Activated naive CD4-positive, alpha-beta T cell treated with anti-CD3 and anti-CD28 coated beads, Interleukin-2, amount 50 U/mL, for 24 hours (primary cell): ENCODE data around the gene ITGAE.
A peak's percentile ranks its signal among the peaks of the same experiment; 100 is the strongest.
"Not testable (repeated sequence)": the region's sequence is repeated elsewhere in the genome, so short reads cannot be mapped to it uniquely, and the experiment has no call there.

Source experiments
- H3K27ac Mint-ChIP-seq: one replicate; pipeline ENCODE4 v1.8.0; 2021; ENCODE audit warnings: mild to moderate bottlenecking, mixed read lengths
- H3K27me3 Mint-ChIP-seq: one replicate; pipeline ENCODE4 v1.8.0; 2021; ENCODE audit warnings: mixed read lengths
- H3K36me3 Mint-ChIP-seq: one replicate; pipeline ENCODE4 v1.8.0; 2021; ENCODE audit warnings: mixed read lengths
- H3K4me1 Mint-ChIP-seq: one replicate; pipeline ENCODE4 v1.8.0; 2021; ENCODE audit warnings: mixed read lengths
- H3K4me3 Mint-ChIP-seq: one replicate; pipeline ENCODE4 v1.8.0; 2021; ENCODE audit warnings: mild to moderate bottlenecking, mixed read lengths
- H3K9me3 Mint-ChIP-seq: one replicate; pipeline ENCODE4 v1.8.0; 2021; ENCODE audit warnings: mixed read lengths

ITGAE gene, protein sequence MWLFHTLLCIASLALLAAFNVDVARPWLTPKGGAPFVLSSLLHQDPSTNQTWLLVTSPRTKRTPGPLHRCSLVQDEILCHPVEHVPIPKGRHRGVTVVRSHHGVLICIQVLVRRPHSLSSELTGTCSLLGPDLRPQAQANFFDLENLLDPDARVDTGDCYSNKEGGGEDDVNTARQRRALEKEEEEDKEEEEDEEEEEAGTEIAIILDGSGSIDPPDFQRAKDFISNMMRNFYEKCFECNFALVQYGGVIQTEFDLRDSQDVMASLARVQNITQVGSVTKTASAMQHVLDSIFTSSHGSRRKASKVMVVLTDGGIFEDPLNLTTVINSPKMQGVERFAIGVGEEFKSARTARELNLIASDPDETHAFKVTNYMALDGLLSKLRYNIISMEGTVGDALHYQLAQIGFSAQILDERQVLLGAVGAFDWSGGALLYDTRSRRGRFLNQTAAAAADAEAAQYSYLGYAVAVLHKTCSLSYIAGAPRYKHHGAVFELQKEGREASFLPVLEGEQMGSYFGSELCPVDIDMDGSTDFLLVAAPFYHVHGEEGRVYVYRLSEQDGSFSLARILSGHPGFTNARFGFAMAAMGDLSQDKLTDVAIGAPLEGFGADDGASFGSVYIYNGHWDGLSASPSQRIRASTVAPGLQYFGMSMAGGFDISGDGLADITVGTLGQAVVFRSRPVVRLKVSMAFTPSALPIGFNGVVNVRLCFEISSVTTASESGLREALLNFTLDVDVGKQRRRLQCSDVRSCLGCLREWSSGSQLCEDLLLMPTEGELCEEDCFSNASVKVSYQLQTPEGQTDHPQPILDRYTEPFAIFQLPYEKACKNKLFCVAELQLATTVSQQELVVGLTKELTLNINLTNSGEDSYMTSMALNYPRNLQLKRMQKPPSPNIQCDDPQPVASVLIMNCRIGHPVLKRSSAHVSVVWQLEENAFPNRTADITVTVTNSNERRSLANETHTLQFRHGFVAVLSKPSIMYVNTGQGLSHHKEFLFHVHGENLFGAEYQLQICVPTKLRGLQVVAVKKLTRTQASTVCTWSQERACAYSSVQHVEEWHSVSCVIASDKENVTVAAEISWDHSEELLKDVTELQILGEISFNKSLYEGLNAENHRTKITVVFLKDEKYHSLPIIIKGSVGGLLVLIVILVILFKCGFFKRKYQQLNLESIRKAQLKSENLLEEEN

DNA sequence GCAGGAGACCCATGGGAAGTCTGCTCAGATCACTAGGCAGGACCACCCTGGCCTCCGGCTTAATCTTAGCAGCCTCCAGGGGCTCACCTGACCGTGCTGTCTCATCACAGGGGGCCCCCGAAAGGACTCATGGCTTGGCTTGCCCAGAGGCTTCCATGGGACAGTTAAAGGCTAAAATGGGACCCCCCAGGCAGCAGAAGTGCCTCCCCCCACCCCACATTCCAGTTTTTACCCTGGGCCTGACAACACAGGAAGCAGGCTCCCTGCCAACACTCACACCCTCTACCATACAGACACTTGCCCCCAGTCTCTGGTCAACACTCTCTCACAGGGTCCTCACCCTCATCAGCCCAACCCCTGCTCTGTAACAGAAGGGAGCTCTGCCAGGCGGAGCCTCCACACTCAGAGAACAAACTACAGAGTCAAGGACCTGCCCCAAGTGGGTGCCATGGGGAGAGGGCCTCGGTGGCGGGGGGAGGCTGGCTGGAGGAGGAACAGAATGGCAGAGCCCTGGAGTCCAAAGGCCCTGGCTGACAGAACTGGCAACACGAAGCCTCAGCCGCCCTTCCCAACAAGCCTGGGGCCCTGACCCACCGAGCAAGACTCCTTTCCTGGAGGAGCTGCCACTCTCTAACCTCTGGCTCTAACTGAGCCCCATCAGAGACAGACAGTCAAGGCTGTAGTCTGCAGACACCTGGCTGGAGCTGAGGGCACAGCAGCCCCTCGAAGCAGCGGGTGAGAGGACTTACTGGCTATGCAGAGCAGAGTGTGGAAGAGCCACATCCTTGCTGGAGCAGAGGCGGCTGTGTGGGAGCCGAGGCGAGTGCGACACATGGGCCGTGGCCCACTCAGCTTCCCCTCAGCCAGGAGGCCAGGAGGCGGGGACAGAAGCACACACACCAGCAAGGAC is at the start of gene ITGAE:
Gene ITGAE, minus strand, starts transcription at position 827 of the 910 bp plus-strand sequence. Its CDS starts 44 bp downstream, at position 783.
- no peaks in the 10 kb centered on the region for H3K36me3 Mint-ChIP-seq
- peaks cover 7% of the 10 kb centered on the region for H3K4me1 Mint-ChIP-seq
- H3K27ac Mint-ChIP-seq: no peak within 1 kb of the TSS
- no peaks in the 10 kb centered on the region for H3K27me3 Mint-ChIP-seq
- H3K9me3 Mint-ChIP-seq: no peaks in the 10 kb centered on the region
- no peak within 1 kb of the TSS for H3K4me3 Mint-ChIP-seq

DNA sequence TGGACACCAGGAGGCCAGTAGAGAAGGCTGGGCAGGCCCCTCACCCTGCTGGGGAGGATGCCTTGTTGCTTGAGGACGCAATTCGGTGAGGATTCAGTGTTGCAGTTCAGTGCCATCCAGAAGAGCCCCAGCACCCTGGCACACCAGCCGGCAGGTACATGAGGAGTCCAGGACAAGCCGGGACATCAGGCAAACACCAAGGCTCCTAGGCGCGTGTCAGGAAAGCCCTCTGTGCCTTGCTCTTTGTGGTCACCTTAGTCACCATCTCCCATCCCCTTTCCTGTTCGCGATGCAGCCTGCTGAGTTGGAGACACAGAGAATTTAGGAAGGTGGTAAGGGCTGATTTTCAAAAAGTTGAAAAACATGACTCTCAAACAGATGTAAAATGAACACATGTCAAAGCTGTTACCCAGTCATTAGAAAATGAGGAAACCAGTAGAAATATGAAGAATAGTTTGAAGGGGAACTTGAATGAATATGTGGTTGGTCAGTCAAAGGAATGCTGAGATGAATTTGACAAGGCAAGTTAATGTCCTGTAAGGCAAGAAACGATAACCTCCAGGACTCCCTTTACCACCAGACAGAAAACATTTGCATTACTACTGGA is 47.3 kb upstream of the ITGAE start:
- H3K4me3 Mint-ChIP-seq: no peak overlapping the region
- no peaks in the 10 kb centered on the region for H3K9me3 Mint-ChIP-seq
- H3K27me3 Mint-ChIP-seq: no peaks in the 10 kb centered on the region
- H3K27ac Mint-ChIP-seq: no peak overlapping the region
- H3K36me3 Mint-ChIP-seq: no peaks in the 10 kb centered on the region
- peaks cover 19% of the 10 kb centered on the region for H3K4me1 Mint-ChIP-seq

DNA sequence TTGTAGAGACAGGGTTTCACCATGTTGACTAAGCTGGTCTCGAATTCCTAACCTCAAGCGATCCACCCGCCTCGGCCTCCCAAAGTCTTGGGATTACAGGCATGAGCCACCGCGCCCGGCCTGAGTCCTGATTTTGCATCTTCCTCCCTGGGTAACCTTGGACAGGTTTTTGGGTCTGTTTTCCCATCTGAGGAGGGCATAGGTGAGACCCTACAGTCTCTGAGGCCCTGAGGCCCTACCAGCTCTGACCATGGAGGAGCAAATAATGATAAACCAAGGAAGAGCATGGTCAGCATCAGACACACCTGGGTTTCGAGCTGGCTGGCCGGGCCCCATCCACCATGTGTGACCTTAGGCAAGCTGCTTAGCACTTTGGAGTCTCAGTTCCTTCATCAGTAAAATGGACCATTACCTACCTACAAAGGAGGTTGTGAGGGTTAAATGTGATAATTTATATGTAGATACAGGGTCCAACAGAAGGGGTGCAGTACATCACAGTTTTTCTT is 46.2 kb upstream of the ITGAE start:
- H3K27me3 Mint-ChIP-seq: no peaks in the 10 kb centered on the region
- peak overlapping the region; percentile 39 for H3K4me3 Mint-ChIP-seq
- H3K4me1 Mint-ChIP-seq: peaks cover 23% of the 10 kb centered on the region
- H3K9me3 Mint-ChIP-seq: no peaks in the 10 kb centered on the region
- H3K27ac Mint-ChIP-seq: no peak overlapping the region
- H3K36me3 Mint-ChIP-seq: no peaks in the 10 kb centered on the region

DNA sequence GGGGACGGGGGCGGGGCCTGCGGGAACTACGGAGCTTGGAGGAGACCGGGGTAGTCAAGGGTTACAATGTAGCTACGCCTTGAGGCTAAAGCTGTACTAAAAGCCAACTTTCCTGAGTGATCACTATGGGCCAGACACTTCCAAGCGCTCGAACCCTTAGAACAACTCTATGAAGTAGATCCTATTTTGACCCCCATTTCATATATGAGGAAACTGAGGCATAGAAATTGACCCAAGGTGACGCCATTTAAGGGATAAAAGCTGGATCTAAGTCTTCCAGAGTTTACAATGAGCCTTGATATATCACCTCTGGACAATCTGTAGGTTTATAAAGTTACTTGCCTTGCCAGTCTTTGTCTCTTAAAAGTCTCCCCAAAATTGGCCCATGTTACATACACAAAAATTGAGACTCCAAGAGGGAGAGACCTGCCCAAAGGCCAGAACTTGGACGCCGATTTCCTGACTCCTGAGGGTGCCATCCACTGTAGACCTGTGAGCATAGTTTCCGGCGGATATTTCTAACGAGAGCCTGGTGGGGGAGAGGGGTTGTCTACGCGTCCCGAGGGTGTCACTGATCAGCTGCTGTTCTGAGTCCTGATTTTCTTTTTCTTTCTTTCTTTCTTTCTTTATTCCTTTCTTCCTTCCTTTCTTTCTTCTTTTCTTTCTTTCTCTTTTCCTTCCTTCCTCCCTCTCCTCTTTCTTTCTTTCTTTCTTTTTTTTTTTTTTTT is 45.6 kb upstream of the ITGAE start:
- peak overlapping the region; percentile 95 for H3K4me3 Mint-ChIP-seq
- H3K4me1 Mint-ChIP-seq: peaks cover 23% of the 10 kb centered on the region
- no peaks in the 10 kb centered on the region for H3K9me3 Mint-ChIP-seq
- H3K27ac Mint-ChIP-seq: no peak overlapping the region
- no peaks in the 10 kb centered on the region for H3K27me3 Mint-ChIP-seq
- no peaks in the 10 kb centered on the region for H3K36me3 Mint-ChIP-seq

DNA sequence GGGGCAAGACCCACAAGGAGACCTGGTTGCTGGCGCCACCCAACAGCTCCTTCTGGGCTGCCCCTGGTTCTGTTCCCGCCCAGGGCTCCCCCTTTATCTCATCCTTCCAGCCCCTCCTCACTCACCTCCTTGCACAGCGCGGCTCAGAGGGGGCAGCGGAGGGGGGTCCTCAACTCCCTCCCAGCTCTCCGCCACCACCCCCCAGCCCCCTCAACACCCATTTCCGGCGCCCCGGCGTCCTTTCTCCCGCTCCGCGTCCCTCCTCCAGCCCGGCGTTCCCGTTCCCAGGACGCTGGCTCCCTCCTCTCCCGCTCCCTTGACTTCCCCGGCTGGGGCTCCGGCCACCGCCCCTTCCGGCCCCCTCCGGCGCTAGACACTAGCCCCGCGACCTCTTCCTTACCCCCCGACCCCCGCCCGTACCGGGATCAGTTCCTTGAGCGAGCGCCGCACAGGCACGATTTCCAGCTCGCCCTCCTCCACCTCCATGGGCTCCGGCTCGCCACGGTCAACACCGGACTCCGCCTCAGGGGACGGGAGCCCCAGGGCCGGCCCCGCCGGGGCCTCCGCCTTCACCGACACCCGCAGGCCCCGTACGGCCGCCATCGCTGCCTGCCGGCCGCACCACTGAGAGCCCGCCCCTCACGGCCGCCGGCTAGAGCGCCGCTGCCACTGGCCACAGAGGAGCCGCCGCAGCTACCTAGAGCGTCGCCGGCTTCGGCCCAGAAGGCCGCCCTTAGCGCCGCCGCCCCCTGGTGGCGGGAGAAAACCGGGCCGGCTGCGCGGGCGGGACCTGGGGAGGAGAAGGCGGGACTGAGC is 44.8 kb upstream of the ITGAE start, which contains the start of gene NCBP3:
Gene NCBP3, minus strand, starts transcription at position 626 of the 816 bp plus-strand sequence. Its CDS starts 23 bp downstream, at position 603.
- Mint-ChIP-seq H3K9me3 (no peaks in the 10 kb centered on the region), H3K36me3 (peaks cover 5% of the 10 kb centered on the region), H3K27me3 (no peaks in the 10 kb centered on the region), H3K4me3 (peak within 1 kb of the TSS; percentile 95), H3K27ac (peak within 1 kb of the TSS; percentile 91), H3K4me1 (peaks cover 29% of the 10 kb centered on the region)

DNA sequence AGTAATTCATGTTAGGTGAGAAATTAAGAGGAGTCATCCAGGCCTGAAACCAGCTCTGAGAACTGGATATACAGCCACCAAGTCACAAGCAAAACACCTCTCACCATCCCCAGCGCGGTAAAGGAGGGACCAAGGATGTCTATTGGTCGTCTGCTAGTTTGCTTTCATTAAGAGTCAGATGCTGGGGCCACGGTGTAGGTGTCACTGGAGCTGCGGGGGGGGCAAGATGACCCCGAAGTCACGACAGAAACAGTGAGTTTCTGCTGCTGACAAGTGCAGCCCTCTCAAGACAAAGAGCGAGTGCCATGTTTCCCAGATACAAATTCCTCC is 44.3 kb upstream of the ITGAE start:
- no peaks in the 10 kb centered on the region for H3K27me3 Mint-ChIP-seq
- peak overlapping the region; percentile 95 for H3K4me3 Mint-ChIP-seq
- no peaks in the 10 kb centered on the region for H3K9me3 Mint-ChIP-seq
- peaks cover 5% of the 10 kb centered on the region for H3K36me3 Mint-ChIP-seq
- peak overlapping the region; percentile 91 for H3K27ac Mint-ChIP-seq
- peaks cover 34% of the 10 kb centered on the region for H3K4me1 Mint-ChIP-seq

DNA sequence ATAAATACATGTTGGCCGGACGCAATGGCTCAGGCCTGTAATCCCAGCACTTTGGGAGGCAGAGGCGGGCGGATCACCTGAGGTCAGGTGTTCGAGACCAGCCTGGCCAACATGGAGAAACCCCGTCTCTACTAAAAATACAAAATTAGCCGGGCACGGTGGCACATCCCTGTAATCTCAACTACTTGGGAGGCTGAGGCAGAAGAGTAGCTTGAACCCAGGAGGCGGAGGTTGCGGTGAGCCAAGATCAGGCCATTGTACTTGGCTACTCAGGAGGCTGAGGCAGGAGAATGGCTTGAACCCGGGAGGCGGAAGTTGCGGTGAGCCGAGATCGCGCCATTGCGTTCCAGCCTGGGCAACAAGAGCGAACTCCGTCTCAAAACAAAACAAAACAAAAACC is 43.6 kb upstream of the ITGAE start:
- peaks cover 41% of the 10 kb centered on the region for H3K4me1 Mint-ChIP-seq
- H3K27me3 Mint-ChIP-seq, H3K9me3 Mint-ChIP-seq, H3K36me3 Mint-ChIP-seq, H3K27ac Mint-ChIP-seq: not testable (repeated sequence)
- peak overlapping the region; percentile 95 for H3K4me3 Mint-ChIP-seq

DNA sequence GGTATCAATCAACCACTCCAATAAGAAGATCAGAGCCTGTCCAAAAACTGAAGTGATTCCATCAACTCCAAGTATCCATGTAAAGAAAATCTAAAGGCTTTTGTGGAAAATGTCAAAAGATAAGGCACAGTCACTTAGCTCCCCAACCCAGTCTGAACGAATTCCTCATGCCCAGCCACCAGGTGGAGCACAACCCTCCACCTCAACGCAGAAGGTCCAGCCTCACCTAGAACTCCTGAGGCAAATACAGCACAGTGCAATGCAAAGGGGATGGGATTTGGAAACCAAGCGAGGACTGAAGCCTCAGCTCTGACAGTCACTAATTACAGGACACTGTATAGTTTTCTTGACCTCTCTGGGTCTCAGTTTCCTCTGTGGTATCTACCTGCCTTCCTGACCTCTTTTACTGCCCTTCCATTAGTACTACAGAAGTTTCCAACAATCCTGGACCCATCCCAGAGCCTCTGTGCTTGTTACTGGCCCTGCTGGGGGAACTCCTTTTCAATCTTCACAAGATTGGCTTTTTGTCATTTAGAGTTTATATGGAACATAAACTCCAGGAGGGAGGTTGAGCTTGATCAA is 43.0 kb upstream of the ITGAE start:
- Mint-ChIP-seq H3K4me1 (peaks cover 42% of the 10 kb centered on the region), H3K27ac (peak overlapping the region; percentile 33), H3K4me3 (peak overlapping the region; percentile 95), H3K9me3 (no peaks in the 10 kb centered on the region), H3K27me3 (no peaks in the 10 kb centered on the region), H3K36me3 (peaks cover 5% of the 10 kb centered on the region)

DNA sequence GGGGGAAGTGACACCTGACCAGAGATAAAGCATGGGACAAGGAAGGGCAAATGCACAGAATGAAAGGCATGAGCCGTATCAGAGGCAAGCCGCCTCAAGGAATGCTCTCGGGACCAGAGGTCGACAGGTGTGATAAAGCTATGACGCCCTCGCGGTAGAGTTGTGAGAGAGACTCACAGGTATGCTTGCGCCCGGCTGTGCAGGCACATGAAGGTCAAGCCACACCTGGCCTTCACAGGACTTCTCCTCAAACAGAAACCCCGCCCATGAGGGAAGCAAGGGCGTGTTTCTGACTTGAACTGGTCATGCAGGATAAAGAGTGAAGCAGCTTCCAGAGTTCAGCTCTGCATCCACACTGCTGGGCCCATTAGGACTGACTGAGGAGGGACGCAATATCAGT is 37.2 kb upstream of the ITGAE start:
- Mint-ChIP-seq H3K4me3 (no peak overlapping the region), H3K9me3 (no peaks in the 10 kb centered on the region), H3K27me3 (no peaks in the 10 kb centered on the region), H3K4me1 (peaks cover 38% of the 10 kb centered on the region), H3K36me3 (peaks cover 7% of the 10 kb centered on the region), H3K27ac (no peak overlapping the region)

DNA sequence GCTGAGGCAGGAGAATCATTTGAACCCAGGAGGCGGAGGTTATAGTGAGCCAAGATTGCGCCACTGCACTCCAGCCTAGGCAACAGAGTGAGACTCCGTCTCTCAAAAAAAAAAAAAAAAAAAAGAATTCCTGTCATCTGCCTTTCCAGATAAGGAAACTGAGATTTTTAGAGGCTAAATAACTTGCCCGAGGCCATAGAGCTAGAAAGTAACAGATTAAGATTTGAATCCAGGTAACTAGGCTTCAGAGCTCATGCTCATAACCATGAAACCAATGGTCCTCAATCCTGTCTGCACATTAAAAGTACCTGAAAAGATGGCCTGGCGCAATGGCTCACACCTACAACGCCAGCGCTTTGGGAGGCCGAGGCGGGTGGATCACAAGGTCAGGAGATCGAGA is 35.6 kb upstream of the ITGAE start:
- H3K36me3 Mint-ChIP-seq: peaks cover 7% of the 10 kb centered on the region
- no peaks in the 10 kb centered on the region for H3K27me3 Mint-ChIP-seq
- H3K4me1 Mint-ChIP-seq: peaks cover 35% of the 10 kb centered on the region
- no peak overlapping the region for H3K4me3 Mint-ChIP-seq
- H3K9me3 Mint-ChIP-seq: no peaks in the 10 kb centered on the region
- H3K27ac Mint-ChIP-seq: no peak overlapping the region

DNA sequence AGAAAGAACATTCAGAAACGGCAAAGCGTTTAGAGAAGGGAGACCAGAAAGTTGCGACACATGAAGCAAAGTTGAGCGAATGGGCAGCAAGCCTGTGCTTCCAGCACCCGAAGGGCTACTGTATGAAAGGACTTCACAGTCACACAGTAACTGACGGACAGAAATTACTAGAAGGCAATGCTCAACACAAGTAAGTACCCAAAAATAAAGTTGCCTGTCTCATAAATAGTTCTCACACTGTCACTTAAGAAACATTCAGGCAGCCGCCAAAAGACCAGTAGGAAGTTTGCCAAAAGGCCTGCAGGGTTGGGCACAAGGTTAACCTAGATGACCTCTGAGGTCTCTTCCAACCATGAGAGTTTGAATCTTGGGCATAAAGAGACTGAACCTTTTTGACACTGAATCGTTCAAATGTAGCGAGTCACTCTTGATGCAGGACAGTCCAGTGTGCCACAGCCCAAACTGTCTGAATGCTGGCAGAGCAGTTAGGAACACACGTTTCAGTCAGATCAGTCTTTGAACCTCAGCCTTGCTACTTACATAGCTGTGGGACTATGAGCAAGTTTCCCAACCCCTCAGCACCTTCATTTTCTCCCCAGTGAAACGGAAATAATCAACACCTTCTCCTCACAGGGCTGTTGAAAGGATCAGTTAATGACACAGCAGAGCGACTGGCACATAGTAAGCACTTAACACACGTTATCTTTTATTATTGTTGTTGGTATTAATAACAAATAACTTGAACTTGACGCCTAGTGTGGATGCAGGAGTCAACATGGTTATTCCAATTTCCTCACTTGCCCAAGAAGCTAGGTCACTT is 34.6 kb upstream of the ITGAE start:
- Mint-ChIP-seq H3K4me1 (peaks cover 28% of the 10 kb centered on the region), H3K4me3 (no peak overlapping the region), H3K27ac (no peak overlapping the region), H3K27me3 (no peaks in the 10 kb centered on the region), H3K9me3 (no peaks in the 10 kb centered on the region), H3K36me3 (peaks cover 3% of the 10 kb centered on the region)

DNA sequence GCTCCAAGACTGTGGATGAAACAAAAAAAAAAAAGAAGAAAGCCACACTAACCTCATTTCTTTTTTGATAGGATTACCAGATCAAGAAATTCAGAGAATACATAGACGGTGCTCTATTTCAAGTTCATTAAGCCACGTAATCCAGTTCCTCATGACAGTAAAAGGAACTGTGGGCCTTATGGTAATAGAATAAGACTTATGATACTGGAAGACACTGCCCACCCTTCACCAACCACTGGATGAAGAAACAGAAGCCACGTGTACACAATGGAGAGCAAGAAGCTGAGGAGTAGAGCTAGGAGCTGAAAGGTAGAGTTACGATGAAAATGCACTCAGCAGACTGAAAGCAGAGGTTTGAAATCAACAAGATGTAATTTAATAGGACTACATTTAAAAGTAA is 33.8 kb upstream of the ITGAE start:
- H3K36me3 Mint-ChIP-seq: peaks cover 3% of the 10 kb centered on the region
- H3K4me3 Mint-ChIP-seq: no peak overlapping the region
- peaks cover 20% of the 10 kb centered on the region for H3K4me1 Mint-ChIP-seq
- no peaks in the 10 kb centered on the region for H3K27me3 Mint-ChIP-seq
- H3K27ac Mint-ChIP-seq: peak overlapping the region; percentile 41
- H3K9me3 Mint-ChIP-seq: no peaks in the 10 kb centered on the region
